Upper lobe of right lung (tissue), 1 donor: ENCODE data around the gene GALNTL6. TPM values are rescaled to one million over a fixed set of nuclear protein-coding genes. Genes with fewer than 3 reads are reported as not detected.
A peak's percentile ranks its signal among the peaks of the same experiment; 100 is the strongest.
"Not testable (repeated sequence)": the region's sequence is repeated elsewhere in the genome, so short reads cannot be mapped to it uniquely, and the experiment has no call there.

Experiments used
- ATAC-seq: fragments of 200-7000 bp; cut with Tn5 transposase; one replicate; pipeline ENCODE4 v1.9.1; 2020; ENCODE audit warnings: mild to moderate bottlenecking, moderate library complexity
- DNase-seq: peaks from one replicate; pipeline ENCODE4 v3.0.0-alpha.2; 2020
- H3K27ac ChIP-seq: fragments of 200-600 bp; one replicate; pipeline ENCODE4 v1.8.0; 2022
- H3K27me3 ChIP-seq: fragments of 200-600 bp; one replicate; pipeline ENCODE4 v1.8.0; 2022; ENCODE audit warnings: mild to moderate bottlenecking
- H3K36me3 ChIP-seq: fragments of 200-600 bp; one replicate; pipeline ENCODE4 v1.8.0; 2022
- H3K4me1 ChIP-seq: fragments of 200-600 bp; one replicate; pipeline ENCODE4 v1.8.0; 2022
- H3K4me3 ChIP-seq: fragments of 200-600 bp; one replicate; pipeline ENCODE4 v1.8.0; 2022; ENCODE audit warnings: mild to moderate bottlenecking
- H3K9me3 ChIP-seq: fragments of 200-600 bp; one replicate; pipeline ENCODE4 v1.8.0; 2022
- intact Hi-C: fragments of 100-400 bp; cut with DNase I; formaldehyde crosslinking; loops from one replicate; pipeline ENCODE4 v1.11.0; 2022
- total RNA-seq: library from RNA; stranded (reverse); fragmentation: NEBNext Ultra II Directional; extraction: Animal tissue kit (Norgen Biotek cat#: 25700); gene quantifications from one replicate; pipeline ENCODE4 v1.2.1, GENCODE V29; 2021
- TF ChIP-seq, protein P1 (sequence below): fragments of 200-600 bp; IDR thresholded peaks from one replicate; pipeline ENCODE4 v1.8.0; 2022; ENCODE audit warnings: antibody characterized with exemption
- donor health status: DM: no; HTN: yes; CAD: no; lungs with severe emphysema.

Gene GALNTL6
- total RNA-seq, 1 donor from 2014 or later, result 0.20 TPM

DNA sequence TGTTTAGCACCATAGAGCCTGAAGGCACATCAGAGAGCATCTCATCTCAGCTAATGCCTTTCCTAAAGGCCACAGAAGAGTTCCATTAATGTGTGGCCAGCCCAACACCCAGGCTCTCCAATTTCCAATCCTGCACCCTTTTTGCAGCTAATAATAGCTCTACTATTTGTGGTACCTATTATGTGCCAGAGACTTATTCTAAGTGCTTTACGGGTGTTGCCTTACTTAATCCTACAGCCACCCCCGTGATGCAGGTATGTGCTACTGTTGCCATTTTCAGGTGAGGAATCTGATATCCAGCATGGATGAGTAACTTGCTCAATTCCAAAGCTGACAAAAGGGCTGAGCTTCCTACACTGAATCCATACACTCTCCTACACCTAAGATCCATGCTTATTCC, 1137.8 kb downstream of the GALNTL6 start:
- intact Hi-C loops, result no loop called here
- H3K36me3 ChIP-seq, result no peaks in the 10 kb centered on the region
- H3K4me1 ChIP-seq, result no peaks in the 10 kb centered on the region
- no peak for ATAC-seq
- TF ChIP-seq, protein P1, sequence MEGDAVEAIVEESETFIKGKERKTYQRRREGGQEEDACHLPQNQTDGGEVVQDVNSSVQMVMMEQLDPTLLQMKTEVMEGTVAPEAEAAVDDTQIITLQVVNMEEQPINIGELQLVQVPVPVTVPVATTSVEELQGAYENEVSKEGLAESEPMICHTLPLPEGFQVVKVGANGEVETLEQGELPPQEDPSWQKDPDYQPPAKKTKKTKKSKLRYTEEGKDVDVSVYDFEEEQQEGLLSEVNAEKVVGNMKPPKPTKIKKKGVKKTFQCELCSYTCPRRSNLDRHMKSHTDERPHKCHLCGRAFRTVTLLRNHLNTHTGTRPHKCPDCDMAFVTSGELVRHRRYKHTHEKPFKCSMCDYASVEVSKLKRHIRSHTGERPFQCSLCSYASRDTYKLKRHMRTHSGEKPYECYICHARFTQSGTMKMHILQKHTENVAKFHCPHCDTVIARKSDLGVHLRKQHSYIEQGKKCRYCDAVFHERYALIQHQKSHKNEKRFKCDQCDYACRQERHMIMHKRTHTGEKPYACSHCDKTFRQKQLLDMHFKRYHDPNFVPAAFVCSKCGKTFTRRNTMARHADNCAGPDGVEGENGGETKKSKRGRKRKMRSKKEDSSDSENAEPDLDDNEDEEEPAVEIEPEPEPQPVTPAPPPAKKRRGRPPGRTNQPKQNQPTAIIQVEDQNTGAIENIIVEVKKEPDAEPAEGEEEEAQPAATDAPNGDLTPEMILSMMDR, result no peak
- no peak for DNase-seq
- H3K9me3 ChIP-seq, result no peaks in the 10 kb centered on the region
- H3K27me3 ChIP-seq, result no peaks in the 10 kb centered on the region
- no peak overlapping the region for H3K4me3 ChIP-seq
- no peak overlapping the region for H3K27ac ChIP-seq

DNA sequence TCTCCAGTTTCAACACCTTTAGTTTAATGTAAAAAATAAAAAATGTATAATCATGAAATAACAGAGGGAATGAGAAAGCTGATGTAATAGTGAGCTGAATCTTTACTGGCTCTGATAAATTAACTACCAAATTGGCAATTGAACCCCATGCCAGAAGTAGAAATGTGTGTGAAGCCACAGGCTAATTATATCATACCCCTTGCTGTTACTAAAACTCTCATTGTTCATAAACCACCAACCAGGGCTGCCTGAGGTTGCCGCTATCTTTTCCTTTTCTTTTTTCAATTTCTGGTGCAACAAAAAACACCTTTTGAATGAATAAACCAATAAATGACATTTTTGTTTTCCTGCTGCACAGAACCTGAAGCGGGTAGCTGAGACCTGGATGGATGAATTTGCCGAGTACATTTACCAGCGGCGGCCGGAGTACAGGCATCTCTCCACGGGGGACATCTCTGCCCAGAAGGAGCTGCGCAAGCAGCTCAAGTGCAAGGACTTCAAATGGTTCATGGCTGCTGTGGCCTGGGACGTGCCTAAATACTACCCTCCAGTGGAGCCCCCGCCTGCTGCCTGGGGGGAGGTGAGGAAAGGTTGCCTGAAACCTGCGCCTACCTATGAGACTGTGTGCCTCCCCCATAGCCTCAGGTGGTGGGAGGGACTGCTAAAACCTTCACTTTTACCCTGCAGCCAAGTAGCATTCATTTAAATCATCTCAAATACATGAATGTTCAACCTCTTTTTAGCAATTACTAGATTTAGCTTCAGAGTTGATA, 1138.7 kb downstream of the GALNTL6 start:
- Histone ChIP-seq H3K4me3 (no peak overlapping the region), H3K27ac (no peak overlapping the region), H3K9me3 (no peaks in the 10 kb centered on the region), H3K27me3 (no peaks in the 10 kb centered on the region), H3K4me1 (no peaks in the 10 kb centered on the region), H3K36me3 (no peaks in the 10 kb centered on the region)
- no peak for ATAC-seq
- TF ChIP-seq, protein P1, result no peak
- DNase-seq, result no peak
- intact Hi-C loops, result no loop called here

DNA sequence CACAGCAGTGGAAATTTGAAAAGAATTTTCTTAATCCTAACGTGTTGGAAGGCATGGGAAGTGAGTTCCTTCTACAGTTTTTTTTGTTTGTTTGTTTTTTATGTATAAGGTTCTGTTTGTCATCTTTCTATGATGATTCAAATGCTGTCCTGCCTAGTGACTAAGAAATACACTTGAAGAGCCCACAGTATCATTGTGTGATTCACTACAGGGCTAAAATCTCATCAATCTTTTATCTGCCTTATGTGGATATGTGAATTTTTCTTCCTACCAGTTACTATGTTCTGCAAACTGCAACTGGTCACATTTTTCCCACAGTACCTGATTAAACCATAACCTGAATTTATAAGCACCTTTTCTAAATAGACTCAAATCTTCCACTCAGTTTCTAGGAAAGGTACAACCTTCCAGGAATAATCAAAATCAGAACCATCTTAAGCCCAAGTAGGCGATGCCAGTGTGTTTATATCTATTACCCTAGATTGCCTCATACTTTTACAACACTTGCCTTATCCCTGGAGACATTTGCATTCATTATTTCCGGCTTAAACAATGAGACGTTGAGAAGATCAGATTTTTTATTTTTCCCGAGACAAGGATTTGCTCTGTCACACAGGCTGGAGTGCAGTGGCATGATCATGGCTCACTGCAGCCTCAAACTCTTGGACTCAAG, 1140.8 kb downstream of the GALNTL6 start:
- no peaks in the 10 kb centered on the region for H3K27me3 ChIP-seq
- H3K36me3 ChIP-seq, result no peaks in the 10 kb centered on the region
- no peaks in the 10 kb centered on the region for H3K4me1 ChIP-seq
- DNase-seq (no peak), ATAC-seq (no peak)
- H3K4me3 ChIP-seq, result no peak overlapping the region
- intact Hi-C loops, result no loop called here
- H3K9me3 ChIP-seq, result no peaks in the 10 kb centered on the region
- H3K27ac ChIP-seq, result no peak overlapping the region
- TF ChIP-seq, protein P1, result no peak

DNA sequence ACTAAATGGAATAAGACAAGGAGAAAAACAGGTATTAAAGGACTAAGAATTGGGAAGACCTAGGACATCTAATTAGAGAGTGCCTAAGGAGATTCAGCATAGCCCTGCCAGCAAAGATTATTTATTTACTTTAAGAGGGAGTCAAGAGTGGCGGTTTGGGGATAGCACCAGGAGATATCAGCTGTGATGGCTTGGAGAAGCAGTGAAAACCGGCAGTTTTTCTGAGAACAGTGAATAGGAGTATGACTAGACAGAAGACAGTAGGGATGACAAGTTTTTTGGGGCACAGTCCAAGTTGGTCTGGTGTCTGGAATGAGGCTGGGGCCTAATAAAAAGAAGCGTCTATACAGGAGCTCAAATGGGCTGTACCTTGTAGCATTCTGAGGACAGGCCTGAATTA, 1143.1 kb downstream of the GALNTL6 start:
- intact Hi-C loops, ATAC-seq, H3K27ac ChIP-seq, H3K27me3 ChIP-seq, H3K9me3 ChIP-seq, H3K4me1 ChIP-seq, H3K36me3 ChIP-seq, H3K4me3 ChIP-seq, DNase-seq: not testable (repeated sequence)

DNA sequence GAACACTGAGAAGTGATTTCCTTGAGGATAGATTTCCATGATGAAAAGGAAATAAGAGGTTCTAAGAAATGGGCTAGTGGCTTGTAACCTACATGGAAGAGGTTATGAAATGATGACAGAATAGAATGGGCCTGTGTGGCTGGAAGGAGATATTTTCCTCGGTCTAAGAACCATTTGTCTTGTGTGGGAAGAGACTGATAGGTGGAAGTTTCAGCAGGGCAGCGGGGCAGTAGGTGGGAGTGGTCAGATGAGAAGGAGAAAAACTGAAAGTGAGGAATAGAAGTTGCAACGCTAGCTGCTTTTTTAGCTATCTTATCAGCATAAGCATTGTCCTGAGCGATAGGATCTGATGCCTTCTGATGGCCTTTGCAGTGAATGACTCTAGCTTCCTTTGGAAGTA, 1144.0 kb downstream of the GALNTL6 start:
- DNase-seq (no peak), ATAC-seq (no peak)
- H3K36me3 ChIP-seq, result no peaks in the 10 kb centered on the region
- no peak overlapping the region for H3K27ac ChIP-seq
- H3K27me3 ChIP-seq, result no peaks in the 10 kb centered on the region
- no peaks in the 10 kb centered on the region for H3K4me1 ChIP-seq
- H3K9me3 ChIP-seq, result no peaks in the 10 kb centered on the region
- intact Hi-C loops, result no loop called here
- H3K4me3 ChIP-seq, result no peak overlapping the region
- TF ChIP-seq, protein P1, result no peak

DNA sequence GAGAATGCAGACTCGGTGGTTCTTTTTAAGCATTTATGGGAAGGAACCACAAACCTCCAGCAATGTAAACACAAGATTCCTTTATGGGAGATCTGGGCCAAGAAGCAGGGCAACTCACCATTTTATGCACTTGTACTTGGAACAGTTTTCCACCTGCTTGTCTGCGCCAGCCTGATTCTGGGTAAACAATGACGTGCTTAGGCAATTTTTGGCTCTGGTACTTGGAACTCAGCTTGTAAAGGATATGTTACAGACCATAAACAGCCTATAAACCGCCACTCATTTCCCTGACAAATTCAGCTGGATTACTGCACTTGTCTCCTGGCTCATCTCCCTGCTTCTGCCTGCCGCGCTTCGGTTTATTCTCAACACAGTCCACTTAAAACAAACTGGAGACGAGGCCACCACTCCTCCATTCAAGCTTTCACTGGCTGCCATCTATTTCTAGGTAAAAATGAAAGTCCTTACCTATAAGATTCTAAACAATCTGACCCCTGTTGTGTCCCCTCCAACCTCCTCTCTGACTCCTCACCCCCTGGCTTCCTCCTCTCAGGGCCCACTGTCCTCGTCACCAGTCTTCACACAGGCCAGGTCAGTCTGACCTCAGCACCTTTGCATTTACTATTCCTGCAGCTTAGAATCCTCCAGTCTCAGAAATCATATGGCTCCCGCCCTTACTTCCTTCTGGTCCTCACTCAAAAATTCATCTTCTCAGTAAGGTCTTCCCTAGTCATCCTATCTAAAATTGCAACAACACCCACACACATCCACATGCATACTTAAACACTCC, 1149.6 kb downstream of the GALNTL6 start:
- Histone ChIP-seq H3K36me3 (no peaks in the 10 kb centered on the region), H3K4me3 (peak overlapping the region; percentile 14), H3K27ac (no peak overlapping the region), H3K9me3 (no peaks in the 10 kb centered on the region), H3K27me3 (no peaks in the 10 kb centered on the region), H3K4me1 (peaks cover 9% of the 10 kb centered on the region)
- DNase-seq, result no peak
- intact Hi-C loops, result no loop called here
- TF ChIP-seq, protein P1, result no peak
- peak; percentile 88 for ATAC-seq
